Spleen (tissue), 11 donors: ENCODE data around the gene KL. TPM values are rescaled to one million over a fixed set of nuclear protein-coding genes. Genes with fewer than 3 reads are reported as not detected.
A peak's percentile ranks its signal among the peaks of the same experiment; 100 is the strongest.

Experiments
- DNase-seq: peaks from one replicate; pipeline ENCODE4 v3.0.0-alpha.2; 2020
- H3K27ac ChIP-seq, 8 donors: fragments of 200-600 bp; sonication (generic) in 7 of 8; 1 replicate in 4 of 8; 2 replicates in 4 of 8; pipeline versions ENCODE4 v1.5.0 to v1.8.0; 2016 to 2021; ENCODE audit warnings: inconsistent platforms in 4 of 8, mild to moderate bottlenecking in 4 of 8, moderate library complexity in 1 of 8
- H3K27me3 ChIP-seq, 7 donors: fragments of 200-600 bp; sonication (generic) in 6 of 7; replicated peaks in 1 of 7; 1 replicate in 4 of 7; 2 replicates in 3 of 7; pipeline versions ENCODE4 v1.5.0 to v1.8.0; 2016 to 2021; ENCODE audit warnings: inconsistent platforms in 3 of 7, mild to moderate bottlenecking in 1 of 7
- H3K36me3 ChIP-seq, 6 donors: fragments of 200-600 bp; sonication (generic) in 5 of 6; 1 replicate in 4 of 6; 2 replicates in 2 of 6; pipeline versions ENCODE4 v1.5.0 to v1.8.0; 2016 to 2021; ENCODE audit warnings: inconsistent platforms in 2 of 6
- H3K4me1 ChIP-seq, 6 donors: fragments of 200-600 bp; sonication (generic) in 5 of 6; 1 replicate in 3 of 6; 2 replicates in 3 of 6; pipeline versions ENCODE4 v1.5.0 to v1.8.0; 2016 to 2021; ENCODE audit warnings: inconsistent platforms in 3 of 6
- H3K4me3 ChIP-seq, 8 donors: fragments of 200-600 bp; sonication (generic) in 7 of 8; 1 replicate in 4 of 8; 2 replicates in 4 of 8; pipeline versions ENCODE4 v1.5.0 to v1.8.0; 2016 to 2021; ENCODE audit warnings: inconsistent platforms in 4 of 8, mild to moderate bottlenecking in 4 of 8, moderate library complexity in 2 of 8
- H3K9me3 ChIP-seq, 8 donors: fragments of 200-600 bp; sonication (generic) in 7 of 8; 1 replicate in 4 of 8; 2 replicates in 4 of 8; pipeline versions ENCODE4 v1.5.0 to v1.8.0; 2016 to 2021; ENCODE audit warnings: inconsistent platforms in 4 of 8
- POLR2A ChIP-seq, 3 donors: fragments of 450-650 bp; IDR thresholded peaks; one replicate each; pipeline ENCODE4 v1.5.1; 2017; ENCODE audit warnings: antibody characterized with exemption in 3 of 3, mild to moderate bottlenecking in 1 of 3
- POLR2AphosphoS5 ChIP-seq, 3 donors: sonication (generic); formaldehyde crosslinking; IDR thresholded peaks; one replicate each; pipeline ENCODE4 v1.5.1; 2017; ENCODE audit warnings: antibody characterized with exemption in 3 of 3
- WGBS, 5 donors: extraction: QIAGEN DNeasy Blood & Tissue Kit in 3 of 5; methylation state at CpG; one replicate each; pipeline versions ENCODE4 v1.1.5 to v1.1.7; 2013 to 2018; 5-methylcytosine and 5-hydroxymethylcytosine counted together
- intact Hi-C: fragments of 100-400 bp; cut with DNase I; formaldehyde crosslinking; loops from one replicate; pipeline ENCODE4 v1.15.0; 2023; ENCODE audit warnings: low total_unique reads
- polyA plus RNA-seq, 3 donors: library from polyadenylated mRNA; stranded (reverse); fragments of 200-250 nt; gene quantifications; one replicate each; pipeline ENCODE4 v1.2.1, GENCODE V29; 2013
- total RNA-seq, 7 donors: library from RNA; depleted of rRNA in 3 of 7; stranded (reverse); fragments of >200 nt in 3 of 7; fragmentation: NEBNext Ultra II Directional in 4 of 7; extraction: Animal tissue kit (Norgen Biotek cat#: 25700) in 4 of 7; gene quantifications; one replicate each; pipeline versions ENCODE4 v1.1.0 to v1.2.1, GENCODE V29; 2016 to 2021
- TF ChIP-seq, protein P1 (sequence below), 11 experiments: fragments of 200-600 bp in 7 of 11; fragments of 450-650 bp in 4 of 11; sonication (generic) in 4 of 11; IDR thresholded peaks in 8 of 11; conservative IDR thresholded peaks in 3 of 11; 1 replicate in 7 of 11; 2 replicates in 4 of 11; pipeline versions ENCODE4 v1.4.0 to v1.8.0; 2016 to 2021; ENCODE audit warnings: antibody characterized with exemption in 11 of 11, inconsistent platforms in 4 of 11, mild to moderate bottlenecking in 1 of 11
- donor health status: healthy with polysubstance abuse.
- donor health status: DM: no; HTN: no; CAD: no; lungs with moderate emphysema.
- donor health status: DM: no; HTN: no; CAD: no.
- donor health status: Bipolar disorder and iron deficiency.
- donor health status: healthy.
- donor health status: DM: no; HTN: no; CAD: no.
- donor health status: DM: yes; HTN: yes; CAD: no.

KL gene
- total and polyA plus RNA-seq, 10 donors, result 0.35 to 10.2 (median 4.6) TPM

- H3K36me3 ChIP-seq, result no peaks in the 10 kb centered on the region
- WGBS, 5 donors, result 72 to 90% (median 81%) methylated on average over 4 of the region's 4 CpGs
- TF ChIP-seq POLR2A (IDR thresholded peaks at IDR 0.05), result no peak
- H3K4me3 ChIP-seq, result no peak overlapping the region
- H3K9me3 ChIP-seq, result no peaks in the 10 kb centered on the region
- intact Hi-C loops, result no loop called here
- H3K27me3 ChIP-seq, result no peaks in the 10 kb centered on the region
- H3K4me1 ChIP-seq, result no peaks in the 10 kb centered on the region
- DNase-seq, result no peak
- H3K27ac ChIP-seq, result no peak overlapping the region
These were observed 29.8 kb downstream of the KL start for GRCh38 chr13:33045851-33046592.

- Histone ChIP-seq H3K27ac (no peak overlapping the region), H3K9me3 (no peaks in the 10 kb centered on the region), H3K4me3 (no peak overlapping the region), H3K36me3 (no peaks in the 10 kb centered on the region), H3K4me1 (no peaks in the 10 kb centered on the region), H3K27me3 (no peaks in the 10 kb centered on the region)
- TF ChIP-seq POLR2A (IDR thresholded peaks at IDR 0.05) (no peak), POLR2AphosphoS5 (IDR thresholded peaks at IDR 0.05) (no peak)
- TF ChIP-seq, protein P1, sequence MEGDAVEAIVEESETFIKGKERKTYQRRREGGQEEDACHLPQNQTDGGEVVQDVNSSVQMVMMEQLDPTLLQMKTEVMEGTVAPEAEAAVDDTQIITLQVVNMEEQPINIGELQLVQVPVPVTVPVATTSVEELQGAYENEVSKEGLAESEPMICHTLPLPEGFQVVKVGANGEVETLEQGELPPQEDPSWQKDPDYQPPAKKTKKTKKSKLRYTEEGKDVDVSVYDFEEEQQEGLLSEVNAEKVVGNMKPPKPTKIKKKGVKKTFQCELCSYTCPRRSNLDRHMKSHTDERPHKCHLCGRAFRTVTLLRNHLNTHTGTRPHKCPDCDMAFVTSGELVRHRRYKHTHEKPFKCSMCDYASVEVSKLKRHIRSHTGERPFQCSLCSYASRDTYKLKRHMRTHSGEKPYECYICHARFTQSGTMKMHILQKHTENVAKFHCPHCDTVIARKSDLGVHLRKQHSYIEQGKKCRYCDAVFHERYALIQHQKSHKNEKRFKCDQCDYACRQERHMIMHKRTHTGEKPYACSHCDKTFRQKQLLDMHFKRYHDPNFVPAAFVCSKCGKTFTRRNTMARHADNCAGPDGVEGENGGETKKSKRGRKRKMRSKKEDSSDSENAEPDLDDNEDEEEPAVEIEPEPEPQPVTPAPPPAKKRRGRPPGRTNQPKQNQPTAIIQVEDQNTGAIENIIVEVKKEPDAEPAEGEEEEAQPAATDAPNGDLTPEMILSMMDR (IDR thresholded peaks at IDR 0.05 in 8 of 11, conservative IDR thresholded peaks at IDR 0.05 in 3 of 11), result no peak
- intact Hi-C loops, result no loop called here
- no peak for DNase-seq
- WGBS, 5 donors, result 38 to 54% (median 45%) methylated on average over 4 of the region's 4 CpGs
These were observed 33.9 kb downstream of the KL start for GRCh38 chr13:33050161-33050560.

GRCh38 chr13:33051632-33052031, 35.4 kb downstream of the KL start:
- intact Hi-C loops, result no loop called here
- Histone ChIP-seq H3K9me3 (no peaks in the 10 kb centered on the region), H3K27ac (peak overlapping the region in 1 of 8 donors; percentile 13), H3K36me3 (no peaks in the 10 kb centered on the region), H3K27me3 (no peaks in the 10 kb centered on the region), H3K4me1 (peaks cover 0 to under 1% (median 0%) of the 10 kb centered on the region in 6 donors), H3K4me3 (no peak overlapping the region)
- TF ChIP-seq POLR2A (IDR thresholded peaks at IDR 0.05) (no peak), POLR2AphosphoS5 (IDR thresholded peaks at IDR 0.05) (no peak)
- TF ChIP-seq, protein P1 (IDR thresholded peaks at IDR 0.05 in 8 of 11, conservative IDR thresholded peaks at IDR 0.05 in 3 of 11), result no peak
- DNase-seq, result no peak
- WGBS, 5 donors, result 86 to 93% (median 87%) methylated on average over 3 of the region's 3 CpGs

DNA sequence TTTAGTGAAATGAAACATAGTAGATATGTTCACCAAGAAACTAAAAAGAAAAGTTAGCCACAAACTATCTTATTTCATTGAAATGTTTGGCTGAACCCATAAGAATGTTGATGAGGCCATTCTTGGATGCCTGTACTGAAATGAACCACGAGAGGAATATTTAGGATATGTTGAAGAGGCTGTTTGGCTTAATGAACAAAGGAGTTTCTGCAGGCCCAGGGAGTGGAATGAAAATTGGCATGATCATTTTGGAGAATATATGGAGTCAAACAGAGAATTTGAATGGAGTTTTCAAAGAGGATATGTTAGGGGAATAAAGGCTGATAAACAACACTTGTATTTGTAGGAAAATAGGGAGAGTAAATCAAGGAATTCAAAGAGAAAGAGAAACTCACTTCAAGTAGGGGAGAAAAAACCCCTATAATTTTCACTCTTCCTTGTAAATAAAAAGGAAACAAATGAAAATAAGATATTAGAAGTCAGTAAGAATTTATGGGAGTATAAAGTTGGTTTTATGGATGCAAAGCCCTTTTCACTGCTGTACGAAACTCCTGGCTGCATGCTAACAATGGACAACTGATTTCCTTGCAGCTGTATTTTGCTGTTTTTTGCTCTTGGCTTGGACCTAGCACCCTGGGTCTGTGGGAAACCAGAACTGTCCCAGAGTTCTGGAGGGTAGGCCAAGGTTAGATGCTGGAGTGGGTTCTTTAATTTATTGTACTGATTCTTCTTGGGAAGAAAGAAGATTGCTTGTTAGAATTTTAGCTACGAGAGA, 36.5 kb downstream of the KL start:
- Histone ChIP-seq H3K4me1 (peaks cover 0 to 11% (median 4%) of the 10 kb centered on the region in 6 donors), H3K27ac (peak overlapping the region in 4 of 8 donors; percentile 1 to 41 (median 10)), H3K9me3 (no peaks in the 10 kb centered on the region), H3K27me3 (no peaks in the 10 kb centered on the region), H3K4me3 (no peak overlapping the region), H3K36me3 (no peaks in the 10 kb centered on the region)
- WGBS, 5 donors, result 71 to 87% (median 83%) methylated on average over 3 of the region's 3 CpGs
- TF ChIP-seq, protein P1 (IDR thresholded peaks at IDR 0.05 in 8 of 11, conservative IDR thresholded peaks at IDR 0.05 in 3 of 11), result no peak
- TF ChIP-seq POLR2AphosphoS5 (IDR thresholded peaks at IDR 0.05), result no peak
- TF ChIP-seq POLR2A (IDR thresholded peaks at IDR 0.05), result no peak
- intact Hi-C loops, result no loop called here
- no peak for DNase-seq
